Esophagus mucosa (tissue), 1 donor: ENCODE data around the gene GJA5. TPM values are rescaled to one million over a fixed set of nuclear protein-coding genes. Genes with fewer than 3 reads are reported as not detected.

Experiments used
- ATAC-seq: fragments of 200-7000 bp; cut with Tn5 transposase; one replicate; pipeline ENCODE4 v1.9.1; 2020
- total RNA-seq: library from RNA; stranded (reverse); gene quantifications from one replicate; pipeline ENCODE4 v1.2.4, GENCODE V29; 2023
- donor health status: DM: yes; HTN: yes; CAD: no.

The GJA5 gene
- 0.84 TPM for total RNA-seq

GRCh38 chr1:147760481-147761260 lies at the start of gene GJA5:
Gene GJA5, minus strand, starts transcription at chr1:147760602. Its CDS starts 1,364 bp downstream, at chr1:147759238.
- no peak for ATAC-seq

GRCh38 chr1:147809236-147809635 lies 48.8 kb upstream of the GJA5 start:
- ATAC-seq, result no peak

DNA sequence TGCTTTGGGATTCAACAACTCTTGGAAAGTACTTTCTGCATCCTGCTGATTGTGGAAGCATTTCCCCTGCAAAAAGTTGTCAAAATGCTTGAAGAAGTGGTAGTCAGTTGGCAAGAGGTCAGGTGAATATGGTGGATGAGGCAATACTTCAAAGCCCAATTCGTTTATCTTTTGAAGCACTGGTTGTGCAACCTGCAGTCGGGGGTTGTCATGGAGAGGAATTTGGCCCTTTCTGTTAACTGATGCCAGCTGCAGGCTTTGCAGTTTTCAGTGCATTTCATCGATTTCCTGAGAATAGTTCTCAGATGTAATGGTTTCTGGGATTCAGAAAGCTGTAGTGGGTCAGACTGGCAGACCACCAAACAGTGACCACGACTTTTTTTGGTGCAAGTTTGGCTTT lies 47.6 kb upstream of the GJA5 start:
- no peak for ATAC-seq

GRCh38 chr1:147807405-147807804 lies 47.0 kb upstream of the GJA5 start:
- ATAC-seq, result no peak

GRCh38 chr1:147804942-147805723 lies 44.7 kb upstream of the GJA5 start:
- no peak for ATAC-seq

DNA sequence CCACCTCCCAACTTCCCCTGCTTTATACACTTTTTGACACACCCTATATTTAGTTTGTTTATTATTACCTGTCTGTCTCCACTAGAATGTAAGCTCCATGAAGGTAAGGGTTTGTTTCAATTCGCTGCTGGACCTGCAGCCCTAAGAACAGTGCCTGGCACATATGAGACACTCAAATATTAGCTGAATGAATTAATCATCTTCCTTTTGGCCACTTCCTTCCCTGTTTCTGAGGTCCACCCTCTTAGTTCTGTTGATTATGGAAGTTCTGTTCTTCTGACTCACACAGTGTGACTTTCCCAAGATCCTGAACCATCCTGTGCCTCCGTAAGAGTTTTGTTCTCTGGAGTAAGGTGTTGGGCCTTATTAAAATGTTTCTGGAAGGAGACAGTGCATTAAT lies 40.4 kb upstream of the GJA5 start:
- no peak for ATAC-seq

- ATAC-seq, result no peak
Measured at GRCh38 chr1:147798731-147799130, 38.3 kb upstream of the GJA5 start.

DNA sequence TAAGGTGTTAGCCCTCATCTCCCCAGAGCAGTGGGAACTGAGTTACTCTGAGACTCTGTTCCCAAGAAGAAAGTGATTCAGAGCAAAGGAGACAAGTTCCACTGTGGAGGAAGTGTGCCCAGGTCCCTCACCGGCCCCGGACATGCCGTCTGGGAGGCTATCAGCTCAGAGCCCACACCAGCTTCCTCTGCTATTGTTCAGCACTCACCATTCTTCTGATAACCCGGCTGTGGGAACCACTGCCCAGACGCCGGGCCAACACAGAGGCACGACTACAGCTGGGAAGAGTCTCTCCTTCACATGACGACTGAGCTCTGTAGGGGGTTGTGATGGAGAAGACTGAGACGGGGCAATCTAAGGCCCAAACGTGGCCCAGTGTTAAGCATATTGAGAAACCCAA lies 34.2 kb upstream of the GJA5 start:
- ATAC-seq, result no peak

DNA sequence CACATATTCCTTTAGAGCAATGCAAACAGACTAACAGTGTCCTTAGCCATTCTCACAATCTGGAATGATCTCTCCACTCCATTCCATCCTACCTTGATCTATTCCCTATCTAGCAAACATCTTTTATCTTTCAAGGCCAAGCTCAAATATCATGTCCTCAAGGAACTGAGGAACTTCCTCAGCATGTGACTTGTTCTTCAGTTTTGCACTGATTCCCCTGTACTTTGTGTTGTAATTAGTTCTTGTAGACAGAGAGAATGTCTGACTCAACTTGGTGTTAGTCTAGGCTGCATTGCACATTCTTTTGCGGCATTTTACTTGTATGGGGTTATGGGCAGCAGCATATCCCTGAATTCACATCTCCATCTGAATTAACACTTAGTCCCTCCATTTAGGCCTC lies 31.5 kb upstream of the GJA5 start:
- ATAC-seq, result no peak

DNA sequence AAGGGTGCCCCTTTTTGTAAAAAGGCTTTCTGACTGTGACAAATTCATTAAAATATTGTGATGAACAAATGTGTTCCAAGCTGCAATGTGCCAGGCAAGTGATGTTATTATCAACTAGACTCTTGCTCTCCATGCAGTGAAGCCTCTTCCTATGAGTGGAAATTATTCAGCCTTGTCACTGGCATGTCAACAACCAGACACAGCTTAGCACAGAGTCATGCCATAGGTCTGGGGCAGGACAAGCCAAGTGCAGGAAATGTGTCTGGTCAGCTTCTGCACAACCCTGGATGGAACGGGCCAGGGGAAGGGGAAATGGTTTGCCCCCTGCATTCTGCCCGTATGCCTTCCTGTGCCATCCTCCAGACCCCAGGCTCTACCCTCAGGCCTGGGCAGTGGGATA lies 27.4 kb upstream of the GJA5 start:
- ATAC-seq, result no peak

DNA sequence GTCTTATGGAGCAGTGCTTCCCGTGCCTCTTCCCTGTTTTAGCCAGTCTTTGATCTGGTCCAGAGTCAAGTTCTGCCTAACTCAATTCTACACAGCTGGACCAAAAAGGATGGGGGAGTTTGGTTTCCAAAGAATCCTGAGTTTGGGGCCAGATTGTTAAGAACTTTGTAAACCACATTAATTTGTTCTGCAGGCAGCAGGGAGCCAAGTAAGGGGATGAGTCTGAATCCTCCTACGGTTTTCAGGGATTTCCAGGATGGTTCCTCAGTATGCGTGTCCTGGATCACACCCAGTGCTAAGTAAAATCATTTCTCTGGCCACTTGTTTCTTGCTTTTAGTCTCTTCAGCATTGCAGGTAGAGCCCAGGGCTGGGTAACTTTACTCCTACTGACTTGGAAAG lies 26.1 kb upstream of the GJA5 start:
- ATAC-seq, result no peak

DNA sequence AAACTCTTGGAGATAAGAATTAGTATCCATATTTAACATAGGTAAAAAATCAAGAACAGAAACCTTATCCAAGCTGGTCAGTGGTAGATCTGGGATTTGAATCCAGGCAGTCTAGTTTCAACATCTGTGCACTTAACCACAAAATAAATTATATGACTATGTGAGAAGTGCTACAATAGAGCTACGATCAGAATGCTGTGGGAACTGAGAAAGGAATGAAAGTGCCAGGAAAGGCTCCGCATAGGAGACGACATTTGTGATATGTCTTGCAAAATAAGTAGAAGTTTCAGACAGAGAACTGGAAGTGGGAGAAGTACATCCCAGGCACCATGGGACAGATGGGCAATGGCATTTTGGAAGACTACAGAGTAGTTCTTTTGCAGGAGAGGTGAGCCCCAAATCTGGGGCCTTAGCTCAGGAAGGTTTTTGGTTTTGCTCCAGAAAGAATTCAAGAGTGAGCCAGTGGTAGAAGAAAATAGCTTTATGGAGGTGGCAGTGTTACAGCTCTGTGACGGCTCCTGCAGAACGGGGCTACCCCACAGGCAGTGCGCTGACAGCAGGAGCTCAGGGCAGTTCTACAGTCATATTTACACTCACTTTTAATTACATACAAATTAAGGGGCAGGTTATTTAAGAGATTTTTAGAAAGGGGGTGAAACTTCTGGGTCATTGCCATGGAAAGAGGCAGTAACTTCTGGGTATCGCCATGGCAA lies 25.5 kb upstream of the GJA5 start:
- no peak for ATAC-seq

DNA sequence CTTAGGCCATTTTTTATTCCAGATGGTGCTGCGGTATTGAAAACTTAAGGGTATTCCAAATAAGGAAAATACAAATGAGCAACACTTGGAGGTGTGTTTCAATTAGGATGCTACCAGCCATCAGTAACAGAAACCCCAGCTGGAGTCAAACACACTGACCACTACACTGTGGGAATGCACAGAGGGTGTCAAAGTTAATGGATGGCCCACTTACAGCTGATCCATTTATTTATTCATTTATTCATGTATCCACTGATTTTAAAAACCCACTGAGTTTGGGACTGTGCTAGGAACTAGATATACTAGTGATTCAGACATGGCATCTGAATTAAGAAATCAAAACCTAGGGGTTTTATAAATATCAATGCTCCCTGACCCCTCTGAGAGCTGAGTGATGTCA lies 24.5 kb upstream of the GJA5 start:
- no peak for ATAC-seq

DNA sequence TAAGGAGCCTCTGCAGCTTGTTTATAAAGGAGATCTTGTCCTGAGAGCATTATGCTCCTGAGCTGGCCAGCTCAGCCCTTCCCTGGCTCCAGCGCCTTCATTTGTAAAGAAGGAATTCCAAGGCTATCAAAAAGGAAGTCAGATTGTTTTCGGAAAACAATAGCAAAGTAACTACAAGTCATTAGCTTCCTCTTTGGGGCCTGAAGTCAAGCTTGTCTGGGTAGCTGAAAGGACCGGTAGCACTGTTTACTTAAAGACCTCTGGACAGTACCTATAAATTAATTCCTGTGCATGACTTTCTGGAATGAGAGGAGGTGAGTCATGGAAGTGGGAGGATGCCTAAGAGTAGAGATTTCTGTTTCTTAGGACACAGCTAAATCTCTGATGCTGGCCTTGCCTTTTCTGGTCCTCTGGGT lies 20.7 kb upstream of the GJA5 start:
- ATAC-seq, result no peak

- ATAC-seq, result no peak
Measured at GRCh38 chr1:147777694-147778093, 17.3 kb upstream of the GJA5 start.

GRCh38 chr1:147773215-147773715 lies 12.9 kb upstream of the GJA5 start:
- ATAC-seq, result no peak

DNA sequence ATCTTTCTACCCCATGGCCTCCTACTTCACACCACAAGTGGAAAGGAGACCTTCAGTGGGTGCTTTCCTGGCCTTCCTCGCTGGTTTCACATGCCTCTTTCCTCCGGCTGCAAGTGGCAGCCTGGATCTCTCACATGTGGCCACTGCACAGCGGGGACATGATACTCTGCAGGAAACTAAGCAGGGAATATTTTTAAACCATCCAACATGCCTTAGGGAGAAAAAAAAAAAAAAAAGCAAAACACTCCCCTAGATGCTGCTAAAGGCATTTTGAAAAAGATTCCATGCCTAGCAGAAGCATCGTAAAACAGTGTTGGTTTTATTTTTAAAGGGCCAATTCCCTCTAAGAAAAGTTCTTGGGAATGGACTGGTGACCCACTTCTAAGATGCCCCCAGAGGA lies 12.2 kb upstream of the GJA5 start:
- ATAC-seq, result no peak

- ATAC-seq, result peak; percentile 39
Measured at GRCh38 chr1:147771226-147772125, 11.1 kb upstream of the GJA5 start.

- ATAC-seq, result no peak
Measured at GRCh38 chr1:147769106-147769505, 8.7 kb upstream of the GJA5 start.

DNA sequence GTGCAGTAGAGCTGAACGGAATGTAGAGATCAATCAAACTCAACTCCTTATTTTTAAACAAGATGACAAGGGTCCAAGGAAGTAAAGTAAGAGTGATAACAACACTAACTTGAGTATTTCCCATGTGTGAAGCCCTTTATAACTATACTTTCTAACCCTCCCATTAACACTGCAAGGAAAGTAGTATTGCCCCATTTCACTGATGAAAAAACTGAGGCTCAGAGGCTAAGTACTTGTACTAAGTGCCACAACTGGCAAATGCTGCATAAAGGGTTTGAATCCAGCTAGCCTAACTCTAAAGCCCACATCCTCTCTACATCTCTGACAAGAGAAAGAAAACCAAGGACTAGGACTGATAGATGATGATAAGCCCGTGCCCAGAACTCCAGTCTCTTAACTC lies 8.2 kb upstream of the GJA5 start:
- no peak for ATAC-seq

- no peak for ATAC-seq
Measured at GRCh38 chr1:147768101-147768500, 7.7 kb upstream of the GJA5 start.
